HEK293 (cell line): ENCODE results near the gene CD207.
"Not testable (repeated sequence)": the region's sequence is repeated elsewhere in the genome, so short reads cannot be mapped to it uniquely, and the experiment has no call there.

Experiments used
- CTCF ChIP-seq: fragments of 450-650 bp; formaldehyde crosslinking; IDR thresholded peaks from 2 replicates; pipeline ENCODE4 v1.5.1; 2016; ENCODE audit warnings: missing biosample characterization, missing genetic modification characterization
- ZBTB1 ChIP-seq: fragments of 450-650 bp; formaldehyde crosslinking; IDR thresholded peaks from 2 replicates; pipeline ENCODE4 v1.5.1; 2016; ENCODE audit warnings: missing biosample characterization, missing genetic modification characterization
- ZBTB44 ChIP-seq: fragments of 450-650 bp; IDR thresholded peaks from 2 replicates; pipeline ENCODE4 v1.5.1; 2018; ENCODE audit warnings: missing biosample characterization, mild to moderate bottlenecking, missing genetic modification characterization
- ZBTB6 ChIP-seq: fragments of 450-650 bp; formaldehyde crosslinking; IDR thresholded peaks from 2 replicates; pipeline ENCODE4 v1.5.1; 2017; ENCODE audit warnings: missing biosample characterization, missing genetic modification characterization
- ZNF514 ChIP-seq: fragments of 450-650 bp; formaldehyde crosslinking; IDR thresholded peaks from 2 replicates; pipeline ENCODE4 v1.5.1; 2016; ENCODE audit warnings: missing biosample characterization, missing genetic modification characterization
- ZNF580 ChIP-seq: fragments of 450-650 bp; formaldehyde crosslinking; IDR thresholded peaks from 2 replicates; pipeline ENCODE4 v1.5.1; 2016; ENCODE audit warnings: missing biosample characterization, missing genetic modification characterization
- ZNF639 ChIP-seq: fragments of 450-650 bp; formaldehyde crosslinking; IDR thresholded peaks from 2 replicates; pipeline ENCODE4 v1.5.1; 2016; ENCODE audit warnings: missing biosample characterization, missing genetic modification characterization
- ZNF645 ChIP-seq: fragments of 450-650 bp; formaldehyde crosslinking; IDR thresholded peaks from 2 replicates; pipeline ENCODE4; 2016; ENCODE audit warnings: missing biosample characterization, missing genetic modification characterization
- TF ChIP-seq, protein P1 (sequence below): fragments of 450-650 bp; formaldehyde crosslinking; IDR thresholded peaks from 2 replicates; pipeline ENCODE4 v1.5.1; 2017; ENCODE audit warnings: missing biosample characterization, missing genetic modification characterization
- TF ChIP-seq, protein P2 (sequence below): fragments of 450-650 bp; formaldehyde crosslinking; IDR thresholded peaks from 2 replicates; pipeline ENCODE4 v1.5.1; 2016; ENCODE audit warnings: missing biosample characterization, missing genetic modification characterization
- TF ChIP-seq, protein P3 (sequence below): fragments of 450-650 bp; formaldehyde crosslinking; IDR thresholded peaks from 2 replicates; pipeline ENCODE4 v1.5.1; 2016; ENCODE audit warnings: missing biosample characterization, missing genetic modification characterization

GRCh38 chr2:70878543-70878942 is 42.9 kb upstream of the CD207 start:
- not testable (repeated sequence) for TF ChIP-seq ZNF580 (tag by site-specific recombination); ZNF639 (tag by site-specific recombination); ZBTB44 (tag by site-specific recombination); ZNF645 (tag by site-specific recombination); ZNF514 (tag by site-specific recombination); CTCF; ZBTB6 (tag by site-specific recombination); ZBTB1 (tag by site-specific recombination)
- TF ChIP-seq, protein P1, sequence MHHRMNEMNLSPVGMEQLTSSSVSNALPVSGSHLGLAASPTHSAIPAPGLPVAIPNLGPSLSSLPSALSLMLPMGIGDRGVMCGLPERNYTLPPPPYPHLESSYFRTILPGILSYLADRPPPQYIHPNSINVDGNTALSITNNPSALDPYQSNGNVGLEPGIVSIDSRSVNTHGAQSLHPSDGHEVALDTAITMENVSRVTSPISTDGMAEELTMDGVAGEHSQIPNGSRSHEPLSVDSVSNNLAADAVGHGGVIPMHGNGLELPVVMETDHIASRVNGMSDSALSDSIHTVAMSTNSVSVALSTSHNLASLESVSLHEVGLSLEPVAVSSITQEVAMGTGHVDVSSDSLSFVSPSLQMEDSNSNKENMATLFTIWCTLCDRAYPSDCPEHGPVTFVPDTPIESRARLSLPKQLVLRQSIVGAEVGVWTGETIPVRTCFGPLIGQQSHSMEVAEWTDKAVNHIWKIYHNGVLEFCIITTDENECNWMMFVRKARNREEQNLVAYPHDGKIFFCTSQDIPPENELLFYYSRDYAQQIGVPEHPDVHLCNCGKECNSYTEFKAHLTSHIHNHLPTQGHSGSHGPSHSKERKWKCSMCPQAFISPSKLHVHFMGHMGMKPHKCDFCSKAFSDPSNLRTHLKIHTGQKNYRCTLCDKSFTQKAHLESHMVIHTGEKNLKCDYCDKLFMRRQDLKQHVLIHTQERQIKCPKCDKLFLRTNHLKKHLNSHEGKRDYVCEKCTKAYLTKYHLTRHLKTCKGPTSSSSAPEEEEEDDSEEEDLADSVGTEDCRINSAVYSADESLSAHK (tag by site-specific recombination): not testable (repeated sequence)
- TF ChIP-seq, protein P2, sequence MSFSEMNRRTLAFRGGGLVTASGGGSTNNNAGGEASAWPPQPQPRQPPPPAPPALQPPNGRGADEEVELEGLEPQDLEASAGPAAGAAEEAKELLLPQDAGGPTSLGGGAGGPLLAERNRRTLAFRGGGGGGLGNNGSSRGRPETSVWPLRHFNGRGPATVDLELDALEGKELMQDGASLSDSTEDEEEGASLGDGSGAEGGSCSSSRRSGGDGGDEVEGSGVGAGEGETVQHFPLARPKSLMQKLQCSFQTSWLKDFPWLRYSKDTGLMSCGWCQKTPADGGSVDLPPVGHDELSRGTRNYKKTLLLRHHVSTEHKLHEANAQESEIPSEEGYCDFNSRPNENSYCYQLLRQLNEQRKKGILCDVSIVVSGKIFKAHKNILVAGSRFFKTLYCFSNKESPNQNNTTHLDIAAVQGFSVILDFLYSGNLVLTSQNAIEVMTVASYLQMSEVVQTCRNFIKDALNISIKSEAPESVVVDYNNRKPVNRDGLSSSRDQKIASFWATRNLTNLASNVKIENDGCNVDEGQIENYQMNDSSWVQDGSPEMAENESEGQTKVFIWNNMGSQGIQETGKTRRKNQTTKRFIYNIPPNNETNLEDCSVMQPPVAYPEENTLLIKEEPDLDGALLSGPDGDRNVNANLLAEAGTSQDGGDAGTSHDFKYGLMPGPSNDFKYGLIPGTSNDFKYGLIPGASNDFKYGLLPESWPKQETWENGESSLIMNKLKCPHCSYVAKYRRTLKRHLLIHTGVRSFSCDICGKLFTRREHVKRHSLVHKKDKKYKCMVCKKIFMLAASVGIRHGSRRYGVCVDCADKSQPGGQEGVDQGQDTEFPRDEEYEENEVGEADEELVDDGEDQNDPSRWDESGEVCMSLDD (tag by site-specific recombination): not testable (repeated sequence)
- TF ChIP-seq, protein P3, sequence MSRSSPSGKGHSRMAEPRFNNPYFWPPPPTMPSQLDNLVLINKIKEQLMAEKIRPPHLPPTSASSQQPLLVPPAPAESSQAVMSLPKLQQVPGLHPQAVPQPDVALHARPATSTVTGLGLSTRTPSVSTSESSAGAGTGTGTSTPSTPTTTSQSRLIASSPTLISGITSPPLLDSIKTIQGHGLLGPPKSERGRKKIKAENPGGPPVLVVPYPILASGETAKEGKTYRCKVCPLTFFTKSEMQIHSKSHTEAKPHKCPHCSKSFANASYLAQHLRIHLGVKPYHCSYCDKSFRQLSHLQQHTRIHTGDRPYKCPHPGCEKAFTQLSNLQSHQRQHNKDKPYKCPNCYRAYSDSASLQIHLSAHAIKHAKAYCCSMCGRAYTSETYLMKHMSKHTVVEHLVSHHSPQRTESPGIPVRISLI (tag by site-specific recombination): not testable (repeated sequence)
